HL-60 (cell line): Measurements from ENCODE around the gene MAGI2.

Source experiments
- POLR2AphosphoS5 ChIP-seq: IDR thresholded peaks from 2 replicates; pipeline ENCODE4 v1.6.1; 2012; ENCODE audit warnings: low read depth
- TF ChIP-seq, protein P1 (sequence below): IDR thresholded peaks from one replicate; pipeline ENCODE4 v1.5.1; 2011; ENCODE audit warnings: low read length, control low read depth, inconsistent platforms; ENCODE audit not compliant: insufficient read depth

DNA sequence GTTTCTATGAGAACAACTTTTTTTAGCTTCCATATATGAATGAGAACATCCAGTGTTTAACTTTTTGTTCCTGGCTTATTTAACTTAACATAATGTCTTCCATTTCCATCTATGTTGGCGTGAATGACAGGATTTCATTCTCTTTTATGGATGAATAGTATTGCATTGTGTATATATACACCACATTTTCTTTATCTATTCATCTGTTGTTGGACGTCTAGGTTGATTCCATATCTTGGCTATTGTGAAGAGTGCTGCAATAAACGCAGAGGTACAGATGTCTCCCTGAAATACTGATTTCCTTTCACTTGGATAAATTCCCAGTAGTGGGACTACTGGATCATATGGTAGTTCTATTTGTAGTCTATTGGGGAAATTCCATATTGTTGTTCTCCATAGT lies 44.3 kb upstream of the MAGI2 start:
- TF ChIP-seq, protein P1, sequence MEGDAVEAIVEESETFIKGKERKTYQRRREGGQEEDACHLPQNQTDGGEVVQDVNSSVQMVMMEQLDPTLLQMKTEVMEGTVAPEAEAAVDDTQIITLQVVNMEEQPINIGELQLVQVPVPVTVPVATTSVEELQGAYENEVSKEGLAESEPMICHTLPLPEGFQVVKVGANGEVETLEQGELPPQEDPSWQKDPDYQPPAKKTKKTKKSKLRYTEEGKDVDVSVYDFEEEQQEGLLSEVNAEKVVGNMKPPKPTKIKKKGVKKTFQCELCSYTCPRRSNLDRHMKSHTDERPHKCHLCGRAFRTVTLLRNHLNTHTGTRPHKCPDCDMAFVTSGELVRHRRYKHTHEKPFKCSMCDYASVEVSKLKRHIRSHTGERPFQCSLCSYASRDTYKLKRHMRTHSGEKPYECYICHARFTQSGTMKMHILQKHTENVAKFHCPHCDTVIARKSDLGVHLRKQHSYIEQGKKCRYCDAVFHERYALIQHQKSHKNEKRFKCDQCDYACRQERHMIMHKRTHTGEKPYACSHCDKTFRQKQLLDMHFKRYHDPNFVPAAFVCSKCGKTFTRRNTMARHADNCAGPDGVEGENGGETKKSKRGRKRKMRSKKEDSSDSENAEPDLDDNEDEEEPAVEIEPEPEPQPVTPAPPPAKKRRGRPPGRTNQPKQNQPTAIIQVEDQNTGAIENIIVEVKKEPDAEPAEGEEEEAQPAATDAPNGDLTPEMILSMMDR: no peak
- no peak for TF ChIP-seq POLR2AphosphoS5
